GM12873 (cell line): ENCODE data around the gene TNIK.

Experiments used
- CTCF ChIP-seq: IDR thresholded peaks from 2 replicates; pipeline ENCODE4 v1.5.1; 2012; ENCODE audit warnings: low read depth, mild to moderate bottlenecking, moderate library complexity, low read length, control low read depth; ENCODE audit not compliant: insufficient read depth; ENCODE audit errors: missing control alignments

The TNIK gene

GRCh38 chr3:171428321-171428787 lies 31.9 kb downstream of the TNIK start:
- no peak for TF ChIP-seq CTCF

GRCh38 chr3:171427771-171428320 lies 32.4 kb downstream of the TNIK start:
- TF ChIP-seq CTCF, result no peak

- TF ChIP-seq CTCF, result no peak
These were observed 39.5 kb downstream of the TNIK start for GRCh38 chr3:171420667-171421066.

GRCh38 chr3:171419457-171419856 lies 40.7 kb downstream of the TNIK start:
- TF ChIP-seq CTCF, result no peak

GRCh38 chr3:171417813-171418212 lies 42.4 kb downstream of the TNIK start:
- TF ChIP-seq CTCF, result no peak

GRCh38 chr3:171417137-171417536 lies 43.1 kb downstream of the TNIK start:
- no peak for TF ChIP-seq CTCF

- no peak for TF ChIP-seq CTCF
These were observed 43.5 kb downstream of the TNIK start for GRCh38 chr3:171416666-171417065.
